Cardiac ventricle fibroblast (primary cell): ENCODE data around the gene TMEM208. TPM values are rescaled to one million over a fixed set of nuclear protein-coding genes. Genes with fewer than 3 reads are reported as not detected.

Experiments
- total RNA-seq: library from RNA; depleted of rRNA; stranded (reverse); fragments of >200 nt; gene quantifications from 2 replicates; pipeline ENCODE4 v1.2.3, GENCODE V29; 2015

TMEM208 gene
- total RNA-seq = 33.8 and 46.5 TPM in 2 replicates

DNA sequence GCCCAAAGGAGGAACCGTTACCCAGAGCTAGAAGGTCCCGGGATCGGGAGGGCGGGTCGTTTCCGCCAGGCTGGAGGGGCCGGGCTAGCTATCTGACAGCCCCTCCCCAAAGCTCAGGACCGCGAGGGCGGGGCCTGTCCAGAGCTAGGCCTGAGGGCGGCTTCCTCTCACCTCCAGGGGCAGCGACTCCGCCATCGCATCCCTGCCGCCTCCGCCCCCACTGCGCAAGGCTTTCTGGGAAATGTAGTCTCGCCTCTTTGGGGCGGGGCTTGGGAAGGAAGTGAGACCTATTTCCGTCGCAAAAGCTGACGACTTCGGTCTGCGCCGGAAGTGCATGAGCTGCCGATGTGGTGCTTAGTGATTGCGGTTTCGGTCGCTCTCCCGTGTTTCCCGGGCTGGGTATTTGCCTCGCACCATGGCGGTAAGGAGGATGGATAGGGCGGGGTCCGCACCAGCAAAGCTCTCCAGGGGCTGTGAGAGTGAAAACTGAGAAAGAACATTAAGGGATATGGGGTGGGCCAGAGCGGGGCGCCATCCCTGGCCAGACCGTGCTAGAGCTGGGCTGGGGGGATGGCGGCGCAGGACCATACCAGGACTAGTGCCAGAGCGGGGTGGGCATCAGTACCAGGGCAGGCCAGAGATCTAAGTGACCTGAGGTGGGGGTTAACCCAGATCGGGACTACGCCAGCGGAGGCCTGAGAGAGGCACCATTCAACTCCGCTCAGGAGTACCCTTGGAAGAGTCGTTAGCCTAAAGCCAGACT, at the start of gene TMEM208:
Gene TMEM208 (plus strand): TSS at position 327 of the 763 bp plus-strand sequence. CDS start 89 bp downstream, at position 416.

DNA sequence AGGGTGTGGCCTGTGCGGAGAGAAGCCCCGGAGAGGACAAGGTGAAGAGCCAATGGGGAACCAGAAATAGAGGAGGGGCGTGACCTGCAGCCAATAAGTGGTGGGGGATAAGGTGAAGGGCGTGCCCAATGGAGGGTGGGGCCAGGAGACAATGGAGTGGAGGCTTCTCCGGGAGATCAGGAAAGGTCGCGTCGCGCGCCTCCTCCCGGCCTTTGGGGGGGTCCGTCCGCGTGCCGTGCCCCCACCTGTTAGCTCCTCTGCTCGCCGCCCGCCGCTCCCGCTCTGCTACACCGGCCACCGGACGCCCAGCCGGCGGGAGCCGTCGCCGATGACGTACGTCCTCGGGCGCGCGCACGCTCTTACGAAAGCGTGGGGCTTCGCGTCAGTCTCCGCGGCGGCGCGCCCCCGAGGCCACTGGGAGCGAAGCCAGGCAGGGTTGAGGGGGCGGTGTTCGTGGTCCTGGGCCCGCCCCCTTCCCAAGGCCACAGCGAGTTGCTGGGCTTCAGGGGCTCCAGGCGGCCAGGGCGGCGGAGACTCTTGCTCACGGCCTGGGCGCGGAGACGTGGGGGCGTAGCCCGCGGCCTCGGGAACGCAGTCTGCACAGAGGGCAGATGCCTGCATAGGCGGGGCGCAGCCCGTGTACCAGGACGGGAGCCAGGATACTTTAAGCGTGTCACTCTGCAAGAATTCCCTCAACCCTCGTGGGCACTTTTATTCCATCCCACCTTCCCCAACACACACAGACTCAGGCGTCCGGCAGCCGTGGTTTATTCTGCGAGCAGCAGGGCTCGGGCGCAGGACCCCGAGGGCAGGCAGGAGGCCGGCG, 43.1 kb upstream of the TMEM208 start, which contains the start of gene MATCAP1:
Gene MATCAP1 (minus strand): TSS at position 337 of the 826 bp plus-strand sequence. CDS start 3,353 bp downstream, outside the sequence.

DNA sequence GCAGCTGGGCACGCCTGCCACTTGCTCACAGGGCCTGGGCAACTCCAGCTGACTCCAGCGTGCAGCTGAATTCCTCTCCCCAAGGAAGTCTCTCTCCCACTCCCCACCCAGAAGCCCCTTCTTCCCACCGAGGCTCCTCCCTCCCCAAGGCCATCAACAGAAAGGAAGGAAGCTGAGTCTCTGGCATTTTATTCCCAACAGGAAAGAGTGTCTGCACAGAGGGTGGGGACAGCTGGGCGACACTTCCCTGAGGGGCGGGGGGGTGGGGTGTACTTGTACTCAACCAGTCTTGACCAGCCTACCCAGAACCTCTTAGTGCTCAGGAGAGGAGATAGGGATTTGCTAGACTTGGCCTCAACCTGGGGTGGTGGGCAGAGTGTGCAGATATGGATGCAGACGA, 36.9 kb upstream of the TMEM208 start, which contains the start of gene EXOC3L1:
Gene EXOC3L1 (minus strand): TSS at position 96 of the 400 bp plus-strand sequence. CDS start 460 bp downstream, outside the sequence.

DNA sequence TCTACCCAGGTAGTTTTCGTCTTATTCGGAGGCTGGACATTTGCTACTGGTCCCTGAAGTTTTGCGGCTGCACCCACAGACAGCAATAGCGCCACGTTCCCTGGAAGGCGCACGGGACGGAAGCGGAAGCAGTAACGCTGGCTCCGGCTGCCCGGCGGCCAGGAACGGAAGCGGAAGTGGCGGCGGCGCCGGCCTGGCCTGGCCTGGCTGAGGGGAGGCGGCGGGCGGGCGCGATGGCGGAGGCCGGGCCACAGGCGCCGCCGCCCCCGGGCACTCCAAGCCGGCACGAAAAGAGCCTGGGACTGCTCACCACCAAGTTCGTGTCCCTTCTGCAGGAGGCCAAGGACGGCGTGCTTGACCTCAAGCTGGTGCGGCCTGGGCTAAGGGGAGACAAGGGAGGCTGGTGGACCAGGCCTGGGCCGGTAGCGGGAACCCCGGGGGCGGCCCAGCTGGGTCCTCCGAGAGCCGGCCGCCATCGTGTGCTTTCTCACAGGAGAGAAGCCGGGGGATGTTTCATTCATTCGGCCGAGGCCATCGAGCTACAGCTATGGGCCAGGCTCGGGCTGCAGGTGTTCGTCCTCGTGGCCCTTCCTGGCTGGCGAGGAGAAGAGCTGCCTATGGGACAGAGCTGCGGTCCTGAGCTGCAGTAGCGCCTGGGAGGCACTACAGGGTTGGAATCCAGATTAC, 34.8 kb upstream of the TMEM208 start, which contains the start of gene E2F4:
Gene E2F4 (plus strand): TSS at position 161 of the 687 bp plus-strand sequence. CDS start 73 bp downstream, at position 234.

DNA sequence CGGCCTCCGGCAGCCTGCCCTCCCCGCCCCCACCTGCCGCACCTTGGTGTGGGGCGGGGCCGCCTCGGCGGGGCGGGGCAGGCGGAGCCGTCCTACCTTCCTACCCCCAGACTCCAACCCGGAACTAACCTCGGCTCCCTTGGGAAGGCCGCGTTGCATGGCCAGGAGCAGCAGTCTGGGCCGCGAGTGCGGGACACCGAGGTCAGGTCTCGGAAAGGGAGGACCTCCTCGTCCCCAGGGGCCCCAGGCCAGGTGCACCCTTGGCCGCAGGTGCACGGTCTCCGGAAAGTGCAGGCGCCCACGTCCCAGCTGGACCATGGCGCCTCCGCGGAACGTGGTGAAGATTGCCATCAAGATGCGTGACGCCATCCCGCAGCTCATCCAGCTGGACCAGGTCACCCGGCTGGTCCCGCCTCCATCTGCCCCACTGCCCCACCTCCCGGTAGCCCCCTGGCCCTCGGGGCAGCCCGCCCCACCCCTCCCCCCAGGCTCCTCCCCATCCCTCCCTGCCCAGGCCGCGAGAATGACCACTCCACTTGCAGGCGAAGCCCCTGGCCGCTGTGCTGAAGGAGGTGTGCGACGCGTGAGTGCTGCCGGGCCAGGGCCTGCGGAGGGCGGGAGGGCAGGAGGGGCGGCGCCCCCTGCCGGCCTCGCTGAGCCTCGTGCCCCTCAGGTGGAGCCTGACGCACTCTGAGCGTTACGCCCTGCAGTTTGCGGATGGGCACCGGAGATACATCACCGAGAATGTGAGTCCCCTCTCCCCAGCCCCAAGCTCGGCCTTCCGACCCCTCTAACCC, 27.7 kb upstream of the TMEM208 start, which contains the start of gene ELMO3:
Gene ELMO3 (plus strand): TSS at position 121 of the 797 bp plus-strand sequence. CDS start 196 bp downstream, at position 317.

DNA sequence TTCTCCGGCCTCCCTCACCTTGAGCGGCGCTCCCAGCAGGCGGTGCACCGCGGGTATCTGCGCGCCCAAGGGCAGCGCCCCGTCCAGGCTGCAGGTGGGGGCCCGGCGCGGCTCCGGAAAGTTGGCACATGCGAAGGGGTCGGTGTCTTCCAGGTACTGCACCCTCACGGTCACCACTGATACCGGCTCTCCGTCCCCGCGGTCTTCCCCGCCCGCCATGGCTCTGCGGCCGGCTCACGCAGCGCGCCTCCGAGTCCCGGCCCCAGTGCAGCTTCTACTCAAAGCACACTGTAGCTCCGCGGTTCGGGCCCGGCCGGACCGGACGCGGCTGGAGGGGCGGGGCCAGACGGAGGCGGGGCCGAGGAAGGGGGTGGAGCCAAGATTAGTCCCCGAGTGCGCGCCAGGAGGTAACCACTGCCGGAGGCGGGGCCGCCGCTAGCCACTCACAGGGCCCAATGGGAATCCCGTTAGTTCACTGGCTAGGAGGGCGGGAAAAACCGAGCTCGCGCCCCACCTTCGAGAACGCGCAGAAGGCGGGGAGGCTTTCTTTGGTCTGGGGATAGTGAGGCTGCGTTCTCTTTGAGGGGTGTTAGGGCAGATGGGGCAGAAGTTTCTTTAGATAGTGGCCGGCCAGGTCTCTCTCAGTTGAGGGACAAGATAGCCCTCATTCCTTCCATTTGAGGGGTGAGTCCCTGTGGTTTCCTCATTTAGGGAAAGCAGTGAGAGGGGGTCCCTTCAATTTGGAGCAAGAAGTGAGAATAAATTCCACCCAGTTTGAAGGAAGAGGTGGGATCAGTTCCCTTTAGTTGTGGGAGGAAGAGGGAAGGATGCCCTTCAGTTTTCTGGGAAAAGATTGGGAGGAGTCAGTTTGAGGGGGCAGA, 20.5 kb downstream of the TMEM208 start, which contains the start of gene FHOD1:
Gene FHOD1 (minus strand): TSS at position 290 of the 881 bp plus-strand sequence. CDS start 71 bp downstream, at position 219.

DNA sequence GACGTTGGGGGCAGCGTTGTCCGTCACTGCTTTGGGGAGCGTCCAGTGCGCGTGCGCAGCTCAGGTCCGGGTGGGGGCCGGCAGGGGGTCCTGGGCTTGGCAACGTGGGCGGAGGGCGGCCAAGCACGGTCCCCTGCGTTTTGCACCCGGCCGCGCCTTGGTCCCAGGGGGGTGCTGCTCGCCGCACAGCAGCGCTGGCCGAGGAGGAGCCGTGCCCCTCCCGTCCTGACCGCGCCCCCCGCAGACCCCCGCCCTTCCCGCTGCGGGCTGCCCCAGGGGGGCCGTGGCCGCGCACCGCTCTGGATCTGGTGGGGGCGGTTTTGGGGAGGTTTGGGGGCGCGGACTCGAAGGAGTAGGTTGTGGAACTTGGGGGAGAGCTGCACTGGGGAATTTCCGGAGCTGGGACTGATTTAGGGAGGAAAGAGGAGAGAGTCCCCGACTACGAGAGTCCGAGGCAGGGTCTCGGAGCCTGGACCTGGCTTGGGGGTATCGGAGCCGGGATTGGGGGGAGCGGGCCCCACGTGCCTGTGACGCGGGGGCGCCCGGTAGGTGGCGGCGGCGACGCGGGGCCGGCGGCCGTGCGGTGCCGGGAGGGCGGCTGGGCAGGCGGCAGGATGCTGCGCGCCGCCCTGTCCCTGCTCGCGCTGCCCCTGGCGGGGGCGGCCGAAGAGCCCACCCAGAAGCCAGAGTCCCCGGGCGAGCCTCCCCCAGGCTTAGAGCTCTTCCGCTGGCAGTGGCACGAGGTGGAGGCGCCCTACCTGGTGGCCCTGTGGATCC, 21.7 kb downstream of the TMEM208 start, which contains the start of gene SLC9A5:
Gene SLC9A5 (plus strand): TSS at position 579 of the 777 bp plus-strand sequence. CDS start 36 bp downstream, at position 615.

Other genes starting within 250 kb of the TMEM208 start
- 2.2 and 4.4 TPM in 2 replicates for gene CES4A, start 238.5 kb upstream of the TMEM208 start, total RNA-seq
- gene CBFB, start 198.0 kb upstream of the TMEM208 start, total RNA-seq = 28.8 and 34.8 TPM in 2 replicates
- gene PHAF1, start 117.2 kb upstream of the TMEM208 start, total RNA-seq = 9.5 and 15.7 TPM in 2 replicates
- gene B3GNT9, start 76.1 kb upstream of the TMEM208 start, total RNA-seq = 59.2 and 71.5 TPM in 2 replicates
- gene TRADD, start 67.2 kb upstream of the TMEM208 start, total RNA-seq = 25.2 and 28.0 TPM in 2 replicates
- 17.1 and 20.8 TPM in 2 replicates for gene FBXL8, start 67.2 kb upstream of the TMEM208 start, total RNA-seq
- 5.3 and 7.7 TPM in 2 replicates for gene HSF4, start 62.4 kb upstream of the TMEM208 start, total RNA-seq
- 20.3 and 26.3 TPM in 2 replicates for gene NOL3, start 56.6 kb upstream of the TMEM208 start, total RNA-seq
- gene MATCAP1, start 43.2 kb upstream of the TMEM208 start, total RNA-seq = 8.7 and 16.3 TPM in 2 replicates
- 0.69 and 1.3 TPM in 2 replicates for gene EXOC3L1, start 37.0 kb upstream of the TMEM208 start, total RNA-seq
- 49.0 and 49.8 TPM in 2 replicates for gene E2F4, start 35.0 kb upstream of the TMEM208 start, total RNA-seq
- 0.06 and 0.83 TPM in 2 replicates for gene ELMO3, start 28.0 kb upstream of the TMEM208 start, total RNA-seq
- gene FHOD1, start 20.4 kb downstream of the TMEM208 start, total RNA-seq = 18.8 and 22.7 TPM in 2 replicates
- gene SLC9A5, start 21.8 kb downstream of the TMEM208 start, total RNA-seq = 0.05 and 0.56 TPM in 2 replicates
- gene PLEKHG4, start 52.4 kb downstream of the TMEM208 start, total RNA-seq = 6.8 and 13.0 TPM in 2 replicates
- gene KCTD19, start 99.6 kb downstream of the TMEM208 start, total RNA-seq = not detected in 2 replicates
- gene LRRC36, start 99.7 kb downstream of the TMEM208 start, total RNA-seq = not detected in 2 replicates
- not detected in 2 replicates for gene TPPP3, start 166.4 kb downstream of the TMEM208 start, total RNA-seq
- gene ZDHHC1, start 189.3 kb downstream of the TMEM208 start, total RNA-seq = 8.8 and 11.4 TPM in 2 replicates
- 0.93 and 2.0 TPM in 2 replicates for gene HSD11B2, start 204.0 kb downstream of the TMEM208 start, total RNA-seq